GM19043 (cell line): ENCODE results near the gene STK33.

Experiments
- ATAC-seq: cut with Tn5 transposase; IDR thresholded peaks from one replicate; pipeline ENCODE4 v1.9.1; 2021; ENCODE audit warnings: low read depth; ENCODE audit not compliant: unreplicated experiment

Gene STK33

DNA sequence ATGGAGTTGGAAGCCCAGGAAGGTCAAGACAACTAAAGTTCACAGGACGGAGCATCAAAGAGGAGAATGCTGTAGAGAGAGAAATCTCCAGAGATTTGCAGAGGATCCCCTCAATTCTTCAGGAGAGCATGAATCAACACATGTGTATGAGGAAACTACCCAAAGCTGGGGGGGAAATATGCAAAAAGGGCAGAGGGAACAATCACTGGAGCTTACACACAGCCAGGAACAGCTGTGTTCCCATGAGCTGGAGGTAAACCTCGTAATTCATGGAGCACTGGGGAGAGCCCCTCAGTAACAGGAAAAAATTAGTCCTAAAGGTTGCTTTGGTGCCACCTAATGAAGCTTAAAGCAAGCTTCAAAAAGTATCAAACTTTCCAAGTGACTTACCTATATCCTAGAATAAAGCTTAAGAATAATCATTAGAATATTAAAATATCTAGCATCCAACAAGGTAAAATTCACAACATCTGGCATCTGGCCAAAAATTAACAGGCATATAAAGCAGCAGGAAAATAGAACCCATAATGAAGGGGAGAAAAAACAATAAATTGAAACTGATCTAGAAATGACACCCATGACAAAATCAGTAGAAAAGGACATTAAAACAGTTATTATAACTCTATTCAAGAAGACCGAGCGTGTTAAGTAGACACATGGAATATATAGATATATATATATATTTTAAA, 134.2 kb downstream of the STK33 start:
- no peak for ATAC-seq

DNA sequence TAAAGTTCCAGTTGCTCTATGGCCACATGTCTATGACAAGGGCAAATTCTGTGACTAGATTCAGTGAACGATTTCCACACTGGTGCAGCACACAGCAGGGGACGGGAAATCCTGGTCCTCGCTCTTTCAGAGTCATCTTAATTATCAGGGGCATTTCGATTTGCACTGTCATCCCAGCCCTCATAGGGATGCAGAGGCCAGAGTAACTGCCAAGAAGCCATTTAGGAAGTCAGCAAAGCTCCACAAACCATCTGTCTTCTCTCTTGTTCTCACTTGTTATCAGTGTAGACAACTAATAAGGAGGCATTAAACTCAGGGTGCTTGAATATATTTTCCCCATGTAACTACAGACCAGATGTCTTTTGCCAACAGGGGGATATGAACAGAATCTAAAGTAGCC, 151.7 kb downstream of the STK33 start:
- no peak for ATAC-seq

DNA sequence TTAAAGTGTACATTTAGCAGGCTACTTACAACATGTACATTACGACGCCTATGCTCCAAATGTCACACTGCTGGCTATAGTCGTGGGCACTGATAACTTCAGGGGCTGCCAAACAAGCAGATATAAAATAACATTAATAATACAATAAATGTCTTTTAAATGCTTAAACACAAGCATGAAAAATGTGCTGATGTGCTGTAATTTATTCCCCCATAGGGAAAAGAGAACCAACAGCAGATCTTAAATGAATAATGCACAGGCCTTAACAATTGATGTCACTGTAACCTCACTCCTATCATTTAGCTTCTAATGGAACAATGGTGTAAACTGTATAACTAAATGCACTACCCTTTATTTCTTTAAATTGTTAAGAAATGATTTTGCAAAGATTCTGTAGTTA, 153.4 kb downstream of the STK33 start:
- ATAC-seq = no peak

GRCh38 chr11:8429483-8429882, 164.5 kb downstream of the STK33 start:
- ATAC-seq = no peak

GRCh38 chr11:8426076-8426475, 168.0 kb downstream of the STK33 start:
- ATAC-seq = no peak

- ATAC-seq = no peak
Measured at GRCh38 chr11:8415195-8415594, 178.8 kb downstream of the STK33 start.

- ATAC-seq = no peak
Measured at GRCh38 chr11:8408151-8408941, 185.7 kb downstream of the STK33 start.

DNA sequence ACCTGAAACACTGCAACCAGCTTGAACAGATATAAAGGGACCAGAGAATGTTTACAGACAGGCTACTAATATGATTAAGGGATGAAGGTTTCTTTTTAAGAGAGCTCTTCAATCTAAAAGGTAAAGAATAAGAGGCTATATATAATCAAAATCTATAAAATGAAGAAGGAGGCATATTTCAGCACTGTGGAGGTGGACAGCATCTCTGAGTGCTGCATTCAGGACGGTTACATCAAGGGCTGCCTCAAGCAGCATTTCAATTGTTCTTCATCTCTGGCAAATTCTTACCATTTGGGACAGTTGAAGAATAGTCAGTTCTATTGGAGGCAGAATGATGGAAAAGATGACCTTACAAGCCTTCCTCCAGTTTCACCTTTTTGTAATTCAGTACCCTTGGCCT, 190.7 kb downstream of the STK33 start:
- ATAC-seq = no peak

DNA sequence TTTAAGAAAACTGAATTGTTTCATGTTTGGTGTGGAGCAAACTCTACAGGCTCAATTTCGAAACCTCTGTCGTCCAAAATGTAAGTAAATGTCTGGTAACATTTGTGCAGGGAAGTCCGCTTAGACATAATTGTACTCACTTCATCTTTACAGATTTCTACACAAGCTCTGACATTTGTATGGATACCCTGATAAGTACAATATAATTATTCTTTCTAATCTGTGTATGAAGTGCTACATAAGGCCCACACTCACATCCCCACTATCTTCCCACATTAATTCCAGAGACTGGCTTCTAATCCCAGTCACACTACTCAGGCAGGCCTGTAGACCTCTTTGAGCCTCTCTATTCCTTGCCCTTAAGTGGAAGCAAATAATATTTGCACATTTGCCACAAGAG, 201.1 kb downstream of the STK33 start:
- no peak for ATAC-seq

DNA sequence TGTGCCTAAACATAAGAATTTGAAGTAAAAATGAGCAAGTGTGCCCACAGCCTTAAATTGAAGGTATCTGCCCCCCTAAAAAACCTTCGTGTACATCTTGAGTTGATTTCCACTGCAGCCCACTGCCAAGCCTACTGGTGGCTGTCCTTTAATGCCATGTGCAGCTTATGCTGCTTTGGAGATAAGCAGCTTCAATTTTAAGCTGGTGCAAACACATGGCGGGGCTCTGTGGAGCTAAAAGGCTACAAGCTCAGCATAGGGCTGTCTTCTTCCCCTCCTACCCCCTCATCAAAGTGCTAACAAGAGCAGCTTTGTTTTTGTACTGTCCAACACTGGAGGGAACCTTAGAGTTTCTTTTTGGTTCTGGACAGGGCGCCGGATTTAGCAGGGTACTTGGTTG, 201.9 kb downstream of the STK33 start:
- ATAC-seq = no peak

DNA sequence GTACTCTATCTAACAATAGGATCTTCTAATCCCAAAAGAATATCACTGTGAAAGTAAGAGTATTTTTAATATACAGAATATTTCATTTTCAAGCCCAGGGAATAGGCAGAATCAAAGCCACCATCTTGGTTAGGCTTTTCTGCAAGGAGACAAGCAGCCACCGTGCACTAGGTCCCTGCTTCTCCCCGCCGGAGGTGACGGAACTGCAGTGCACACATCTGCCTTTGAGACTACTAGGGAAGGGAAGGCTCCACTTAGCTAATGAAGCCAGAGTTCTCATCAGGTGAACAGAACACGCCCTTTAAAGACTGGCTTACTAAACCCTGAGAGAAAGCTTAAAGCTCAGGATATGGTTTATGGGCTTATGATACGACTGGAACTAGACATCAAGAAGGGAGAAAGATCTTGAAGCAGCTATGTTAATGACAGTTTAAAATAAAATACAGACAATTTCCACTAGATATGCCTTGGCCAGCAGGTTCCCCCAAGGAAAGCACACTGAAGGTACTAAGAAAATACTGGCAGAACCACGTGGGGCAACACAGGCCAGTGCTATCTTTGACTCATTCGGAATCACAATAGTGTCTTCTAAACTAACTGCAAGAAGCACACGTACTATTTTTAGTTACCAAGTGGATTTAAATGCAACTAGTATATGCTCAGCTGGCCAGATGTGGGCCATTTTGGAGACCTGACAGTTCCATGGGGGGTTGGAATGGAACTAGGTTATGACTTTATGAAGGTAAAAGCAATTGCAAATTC, 203.0 kb downstream of the STK33 start:
- ATAC-seq = no peak

- ATAC-seq = no peak
Measured at GRCh38 chr11:8389029-8389996, 204.7 kb downstream of the STK33 start.

DNA sequence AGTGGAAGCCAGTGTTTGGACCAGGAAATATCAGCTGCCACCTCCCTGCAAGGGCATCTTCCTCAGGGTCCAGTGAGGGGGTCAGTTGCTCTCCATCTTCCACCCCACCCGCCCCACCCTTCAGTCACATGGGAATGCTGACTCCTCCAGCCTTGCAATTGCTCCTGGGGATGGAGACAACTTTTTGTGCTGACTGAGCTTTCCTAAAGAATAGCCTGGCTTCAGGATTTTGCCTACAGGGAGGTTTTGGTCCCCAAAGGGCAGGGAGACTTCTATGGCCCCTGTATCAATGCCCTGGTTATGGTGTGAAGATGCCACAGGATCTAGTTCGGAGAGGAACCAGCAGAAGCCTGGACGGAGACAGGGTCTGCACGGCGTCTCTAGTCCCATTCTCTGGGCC, 206.3 kb downstream of the STK33 start:
- ATAC-seq = no peak

DNA sequence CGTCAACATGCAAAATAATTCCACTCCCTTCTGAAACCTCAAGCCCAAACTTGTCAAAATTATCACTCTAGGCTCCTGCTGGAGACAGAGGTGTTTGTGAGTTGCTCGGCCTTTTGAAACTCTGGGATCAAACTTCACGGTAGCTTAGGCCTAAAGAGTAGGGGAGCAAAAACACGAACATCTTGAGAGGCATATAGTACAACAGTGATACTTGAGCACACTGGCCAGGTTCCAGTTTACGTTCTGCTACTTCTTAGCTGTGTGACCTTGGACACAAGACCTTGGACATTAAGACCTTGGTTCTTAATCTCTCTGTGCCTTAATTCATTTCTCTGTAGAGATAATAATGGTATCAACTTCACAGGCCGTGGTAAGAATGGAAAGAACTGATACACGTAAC, 206.9 kb downstream of the STK33 start:
- ATAC-seq = no peak

- ATAC-seq = no peak
Measured at GRCh38 chr11:8386134-8386864, 207.7 kb downstream of the STK33 start.

DNA sequence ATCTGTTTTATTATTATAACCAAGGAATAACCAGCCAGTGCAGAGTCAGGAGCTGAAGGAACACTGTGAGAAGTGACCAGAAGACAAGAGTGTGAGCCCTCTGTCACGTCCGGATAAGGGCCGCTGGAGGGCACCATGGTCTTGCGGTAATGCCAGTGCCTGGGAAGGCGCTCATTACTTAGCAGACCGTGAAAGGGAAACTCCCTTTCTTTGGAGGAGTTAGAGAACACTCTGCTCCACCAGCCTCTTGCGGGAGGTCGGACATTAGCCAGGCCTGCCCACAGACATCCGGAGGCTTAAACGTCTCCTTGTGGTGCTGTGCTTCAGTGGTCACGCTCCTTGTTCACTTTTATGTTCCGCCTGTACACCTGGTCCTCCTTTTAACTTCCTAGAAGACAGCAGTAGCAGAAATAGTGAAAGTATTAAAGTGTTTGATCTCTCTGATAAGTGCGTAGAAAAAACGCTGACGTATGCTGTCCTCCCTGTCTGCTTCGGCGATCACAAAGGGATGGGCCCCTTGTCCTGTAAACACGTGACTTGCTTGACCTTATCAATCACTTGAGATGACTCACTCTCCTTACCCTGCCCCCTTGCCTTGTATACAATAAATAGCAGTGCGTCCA, 209.7 kb downstream of the STK33 start:
- ATAC-seq = no peak

DNA sequence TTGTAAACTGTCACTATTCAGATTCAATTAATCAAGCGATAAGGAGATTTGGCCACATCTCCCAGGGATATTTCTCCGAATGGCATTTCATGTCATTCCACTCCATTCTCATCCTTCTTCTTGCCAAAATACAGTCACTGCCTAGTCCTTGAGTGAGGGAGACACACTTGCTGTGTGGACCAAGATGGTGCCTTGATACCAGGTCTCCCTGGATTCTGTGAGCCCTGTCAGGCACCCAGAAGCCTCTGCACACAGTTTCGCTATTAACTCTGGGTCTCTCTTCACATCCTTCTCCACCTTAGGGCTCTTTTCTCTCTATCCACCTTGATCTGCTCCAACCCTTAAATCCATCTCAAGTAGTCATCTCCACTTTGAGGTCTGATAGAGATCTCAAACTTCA, 210.4 kb downstream of the STK33 start:
- ATAC-seq = no peak

GRCh38 chr11:8383227-8383626, 210.8 kb downstream of the STK33 start:
- ATAC-seq = no peak

DNA sequence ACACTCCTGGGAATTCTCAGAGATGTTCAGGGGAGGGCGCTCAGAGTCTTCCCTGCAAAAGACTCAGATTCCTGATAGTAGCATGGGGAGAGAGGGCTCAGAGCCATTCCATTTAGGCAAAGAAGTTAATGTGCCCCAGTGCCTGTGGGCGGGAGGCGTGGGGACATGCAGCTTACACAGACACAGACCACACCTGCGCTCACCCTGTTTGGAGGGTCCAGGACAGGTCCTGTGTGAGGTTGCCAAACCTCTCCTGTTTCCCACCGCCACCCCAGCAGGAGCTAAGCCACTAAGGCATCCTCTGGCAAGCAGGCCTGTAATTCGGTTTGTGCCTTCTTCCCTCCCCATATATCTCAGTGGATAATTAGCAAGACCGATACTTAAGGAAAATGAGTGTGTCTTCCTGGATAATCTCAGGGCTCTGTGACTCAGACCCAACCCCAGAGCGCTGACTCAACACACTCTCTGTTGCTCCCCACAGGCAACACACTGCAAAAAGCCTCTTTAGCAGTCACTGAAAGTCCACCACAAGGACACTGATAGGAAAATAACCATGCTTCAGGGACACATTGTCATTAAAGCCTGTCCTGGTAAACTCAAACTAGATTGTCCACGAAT, 211.5 kb downstream of the STK33 start:
- no peak for ATAC-seq
